K562 (cell line): ENCODE results near the gene LRRC3. TPM values are rescaled to one million over a fixed set of nuclear protein-coding genes. Genes with fewer than 3 reads are reported as not detected.

Experiments used
- ATAC-seq: fragments of 200-7000 bp; cut with Tn5 transposase; 3 replicates; pipeline ENCODE4 v1.9.1; 2020; ENCODE audit warnings: moderate library complexity
- BruUV-seq: library from RNA; stranded (reverse); fragments of 400-500 nt; replicated peaks from 2 replicates; lab custom pipeline; 2021; lab: Mats Ljungman, UMichigan
- CTCF ChIA-PET: fragments of 300-600 bp; formaldehyde crosslinking; extraction: SDS; loops from one replicate; lab custom pipeline; 2021; ENCODE audit warnings: low intra/inter-chr PET ratio; lab: Yijun Ruan, JAX
- POLR2A ChIA-PET: fragments of 300-600, 350-650 bp; sonication (Branson Sonifier 250); formaldehyde crosslinking; extraction: SDS; loops from one replicate; lab custom pipeline; 2021; ENCODE audit warnings: antibody characterized with exemption, inconsistent platforms; lab: Yijun Ruan, JAX
- DNase-seq, 4 experiments: peaks; one replicate each; pipeline versions ENCODE4 v3.0.0 to v3.0.0-alpha.2; 2011 to 2018; ENCODE audit warnings: low spot score in 3 of 4, mixed read lengths in 3 of 4; ENCODE audit errors: extremely low read depth in 1 of 4
- FAIRE-seq: peaks from 2 replicates; lab custom pipeline; 2011; peaks lifted over from hg19 to GRCh38; lab: Jason Lieb, UNC
- H2AFZ ChIP-seq: 2 replicates; pipeline ENCODE4 v1.6.0; 2011; ENCODE audit warnings: low read depth, low read length, control low read depth, inconsistent platforms
- H3K27ac ChIP-seq: fragments of 200-600 bp; 3 replicates; pipeline ENCODE4 v1.8.0; 2011; ENCODE audit warnings: low read depth, mild to moderate bottlenecking, control low read depth, inconsistent platforms, low read length, moderate library complexity, mixed read lengths; ENCODE audit errors: extremely low read depth
- H3K27me3 ChIP-seq, 2 experiments: fragments of 300-600 bp in 1 of 2; 2 replicates in 1 of 2; 3 replicates in 1 of 2; pipeline versions ENCODE4 v1.6.0 to v1.8.0; 2011; ENCODE audit warnings: inconsistent platforms in 2 of 2, low read length in 2 of 2, mild to moderate bottlenecking in 1 of 2, mixed read lengths in 1 of 2, moderate library complexity in 1 of 2; ENCODE audit not compliant: control insufficient read depth in 2 of 2, insufficient read depth in 2 of 2
- H3K36me3 ChIP-seq: fragments of 300-600 bp; 3 replicates; pipeline ENCODE4 v1.8.0; 2011; ENCODE audit warnings: mild to moderate bottlenecking, low read length, inconsistent platforms; ENCODE audit not compliant: control insufficient read depth, insufficient read depth
- H3K4me1 ChIP-seq, 2 experiments: fragments of 200-600 bp in 1 of 2; replicated peaks in 1 of 2; 2 replicates in 1 of 2; 3 replicates in 1 of 2; pipeline versions ENCODE4 v1.5.1 to v1.8.0; 2011; ENCODE audit warnings: inconsistent platforms in 2 of 2, low read length in 2 of 2, mild to moderate bottlenecking in 1 of 2, mixed read lengths in 1 of 2, moderate library complexity in 1 of 2; ENCODE audit not compliant: control insufficient read depth in 2 of 2, insufficient read depth in 2 of 2
- H3K4me2 ChIP-seq: 2 replicates; pipeline ENCODE4 v1.6.1; 2011; ENCODE audit warnings: low read length, control low read depth, inconsistent platforms, mixed read lengths; ENCODE audit not compliant: insufficient read depth
- H3K4me3 ChIP-seq: fragments of 200-600 bp; sonication (generic), shearing (Covaris generic); 2 replicates; pipeline ENCODE4 v1.5.1; 2016; ENCODE audit warnings: control low read depth, inconsistent platforms
- H3K79me2 ChIP-seq: fragments of 200-600 bp; 3 replicates; pipeline ENCODE4 v1.8.0; 2011; ENCODE audit warnings: low read length, inconsistent platforms; ENCODE audit not compliant: control insufficient read depth, insufficient read depth
- H3K9ac ChIP-seq, 2 experiments: 2 replicates each; pipeline versions ENCODE4 v1.6.0 to v1.6.1; 2011; ENCODE audit warnings: low read depth in 2 of 2, low read length in 2 of 2, control low read depth in 1 of 2, inconsistent platforms in 1 of 2, mild to moderate bottlenecking in 1 of 2, mixed read lengths in 1 of 2; ENCODE audit not compliant: insufficient read depth in 1 of 2
- H3K9me1 ChIP-seq: one replicate; pipeline ENCODE4 v1.6.0; 2011; ENCODE audit warnings: inconsistent platforms, mild to moderate bottlenecking, low read length, moderate library complexity; ENCODE audit not compliant: control insufficient read depth, insufficient read depth
- H3K9me3 ChIP-seq: replicated peaks from 2 replicates; pipeline ENCODE4 v1.5.1; 2011; ENCODE audit warnings: low read depth, low read length, inconsistent platforms; ENCODE audit not compliant: control insufficient read depth, insufficient read depth
- H4K20me1 ChIP-seq: replicated peaks from 2 replicates; pipeline ENCODE4 v1.6.1; 2011; ENCODE audit warnings: low read length, inconsistent platforms, mixed read lengths; ENCODE audit not compliant: control insufficient read depth, insufficient read depth
- BCOR ChIP-seq: fragments of 450-650 bp; IDR thresholded peaks from 2 replicates; pipeline ENCODE4 v1.6.1; 2016
- CHD1 ChIP-seq: fragments of 200-600 bp; sonication (generic); IDR thresholded peaks from one replicate; pipeline ENCODE4 v1.6.1; 2012; ENCODE audit warnings: mild to moderate bottlenecking, moderate library complexity, low read length, inconsistent platforms
- WGBS: fragments of 100-300 bp; shearing (Covaris generic); methylation state at CpG from one replicate; pipeline ENCODE4 v1.1.6; 2016; ENCODE audit warnings: low coverage, mixed read lengths; ENCODE audit not compliant: insufficient coverage; ENCODE audit errors: missing lambda C conversion rate; 5-methylcytosine and 5-hydroxymethylcytosine counted together
- in situ Hi-C: fragments of 300-500 bp; cut with MboI; formaldehyde crosslinking; loops from 4 replicates; pipeline ENCODE4 v1.15.0; 2018; ENCODE audit warnings: inconsistent platforms, mixed read lengths
- intact Hi-C: fragments of 100-400 bp; cut with micrococcal nuclease; formaldehyde crosslinking; loops from 2 replicates; pipeline ENCODE4 v1.14.2; 2022
- polyA plus RNA-seq, 8 experiments: library from polyadenylated mRNA; depleted of rRNA in 4 of 8; stranded (reverse) in 5 of 8; unstranded in 3 of 8; fragments of >200 nt; fragmentation: Nextera tagmentation in 2 of 8; fragmentation: Illumina TruSeq in 1 of 8; extraction: Ambion mirVana in 2 of 8; extraction: Trizol in 1 of 8; gene quantifications; 2 replicates each; pipeline versions ENCODE4 v1.2.1 to v1.2.3, GENCODE V29; 2011 to 2014; ENCODE audit warnings: inconsistent platforms in 1 of 8, missing spikeins in 1 of 8
- total RNA-seq, 7 experiments: library from RNA; depleted of rRNA in 6 of 7; stranded (reverse); fragments of >200 nt in 6 of 7; fragmentation: Illumina TruSeq in 2 of 7; extraction: Trizol in 2 of 7; gene quantifications; 2 replicates each; pipeline versions ENCODE4 v1.2.1 to v1.2.3, GENCODE V29; 2011 to 2021; ENCODE audit warnings: low replicate concordance in 1 of 7
- TF ChIP-seq, protein P1 (sequence below): fragments of 450-650 bp; formaldehyde crosslinking; conservative IDR thresholded peaks from 2 replicates; pipeline ENCODE4 v1.4.0; 2022; ENCODE audit warnings: mild to moderate bottlenecking, missing genetic modification characterization
- TF ChIP-seq, protein P2 (sequence below): IDR thresholded peaks from 2 replicates; pipeline ENCODE4 v1.6.1; 2012; ENCODE audit warnings: low read depth, low read length, improper control_type of control experiment, borderline replicate concordance

Gene LRRC3
- total and polyA plus RNA-seq, 9 of the 15 experiments (the other 6 are each of a cell fraction or from before 2014, with no cell fraction given) = 0.04 TPM; not detected in 7

DNA sequence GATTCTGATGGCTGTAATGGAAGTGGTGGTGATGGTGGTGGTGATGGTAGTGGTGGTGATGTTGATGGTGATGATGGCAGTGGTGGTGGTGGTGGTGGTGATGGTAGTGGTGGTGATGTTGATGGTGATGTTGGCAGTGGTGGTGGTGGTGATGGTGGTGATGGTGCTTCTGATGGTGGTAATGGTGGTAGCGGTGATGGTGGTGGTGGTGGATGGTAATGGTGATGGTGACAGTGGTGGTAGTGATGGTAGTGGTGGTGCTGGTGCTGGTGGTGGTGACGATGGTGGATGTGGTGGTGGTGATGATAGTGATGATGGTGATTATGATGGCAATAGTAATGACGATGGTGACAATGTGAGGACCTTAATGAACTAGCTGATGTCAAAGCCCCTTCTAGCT, 35.6 kb upstream of the LRRC3 start:
- peaks cover 8 to 38% of the 10 kb centered on the region in 2 experiments; a peak in 3 of 5 replicates for H3K27me3 ChIP-seq
- CTCF ChIA-PET = no interaction called here
- no peak overlapping the region for H3K9ac ChIP-seq
- no peaks in the 10 kb centered on the region for H4K20me1 ChIP-seq
- no peak overlapping the region for H2AFZ ChIP-seq
- POLR2A ChIA-PET = no interaction called here
- no peaks in the 10 kb centered on the region for H3K79me2 ChIP-seq
- DNase-seq (no peak), FAIRE-seq (peak; percentile 11), ATAC-seq (no peak)
- BruUV-seq = no TSS peak
- intact Hi-C loops = no loop called here
- no peaks in the 10 kb centered on the region for H3K36me3 ChIP-seq
- peaks cover 3% of the 10 kb centered on the region for H3K9me3 ChIP-seq
- in situ Hi-C loops = no loop called here
- no peak overlapping the region; the same call in 2 of the 3 replicates for H3K27ac ChIP-seq
- 4% methylated on average over 3 of the region's 3 CpGs for WGBS
- TF ChIP-seq, protein P1, sequence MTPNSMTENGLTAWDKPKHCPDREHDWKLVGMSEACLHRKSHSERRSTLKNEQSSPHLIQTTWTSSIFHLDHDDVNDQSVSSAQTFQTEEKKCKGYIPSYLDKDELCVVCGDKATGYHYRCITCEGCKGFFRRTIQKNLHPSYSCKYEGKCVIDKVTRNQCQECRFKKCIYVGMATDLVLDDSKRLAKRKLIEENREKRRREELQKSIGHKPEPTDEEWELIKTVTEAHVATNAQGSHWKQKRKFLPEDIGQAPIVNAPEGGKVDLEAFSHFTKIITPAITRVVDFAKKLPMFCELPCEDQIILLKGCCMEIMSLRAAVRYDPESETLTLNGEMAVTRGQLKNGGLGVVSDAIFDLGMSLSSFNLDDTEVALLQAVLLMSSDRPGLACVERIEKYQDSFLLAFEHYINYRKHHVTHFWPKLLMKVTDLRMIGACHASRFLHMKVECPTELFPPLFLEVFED (CRISPR knock-in tag) = 0 out of 2 replicates have a peak, but pooled peaks have one; percentile 15
- no peak for TF ChIP-seq CHD1
- TF ChIP-seq, protein P2, sequence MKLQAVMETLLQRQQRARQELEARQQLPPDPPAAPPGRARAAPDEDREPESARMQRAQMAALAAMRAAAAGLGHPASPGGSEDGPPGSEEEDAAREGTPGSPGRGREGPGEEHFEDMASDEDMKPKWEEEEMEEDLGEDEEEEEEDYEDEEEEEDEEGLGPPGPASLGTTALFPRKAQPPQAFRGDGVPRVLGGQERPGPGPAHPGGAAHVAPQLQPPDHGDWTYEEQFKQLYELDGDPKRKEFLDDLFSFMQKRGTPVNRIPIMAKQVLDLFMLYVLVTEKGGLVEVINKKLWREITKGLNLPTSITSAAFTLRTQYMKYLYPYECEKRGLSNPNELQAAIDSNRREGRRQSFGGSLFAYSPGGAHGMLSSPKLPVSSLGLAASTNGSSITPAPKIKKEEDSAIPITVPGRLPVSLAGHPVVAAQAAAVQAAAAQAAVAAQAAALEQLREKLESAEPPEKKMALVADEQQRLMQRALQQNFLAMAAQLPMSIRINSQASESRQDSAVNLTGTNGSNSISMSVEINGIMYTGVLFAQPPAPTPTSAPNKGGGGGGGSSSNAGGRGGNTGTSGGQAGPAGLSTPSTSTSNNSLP = no peak
- no peak for TF ChIP-seq BCOR
- TF ChIP-seq, all 486 proteins: peak for 1
- H3K4me1 ChIP-seq = peaks cover 0 to 20% of the 10 kb centered on the region in 2 experiments; a peak in 2 of 5 replicates
- no peak overlapping the region for H3K4me2 ChIP-seq
- H3K9me1 ChIP-seq = no peaks in the 10 kb centered on the region
- no peak overlapping the region for H3K4me3 ChIP-seq
